ENCODE measurements around the gene TBC1D22B.

GRCh38 chr6:37207903-37208456 lies 49.6 kb upstream of the TBC1D22B start:
- TF ChIP-seq, protein P1, sequence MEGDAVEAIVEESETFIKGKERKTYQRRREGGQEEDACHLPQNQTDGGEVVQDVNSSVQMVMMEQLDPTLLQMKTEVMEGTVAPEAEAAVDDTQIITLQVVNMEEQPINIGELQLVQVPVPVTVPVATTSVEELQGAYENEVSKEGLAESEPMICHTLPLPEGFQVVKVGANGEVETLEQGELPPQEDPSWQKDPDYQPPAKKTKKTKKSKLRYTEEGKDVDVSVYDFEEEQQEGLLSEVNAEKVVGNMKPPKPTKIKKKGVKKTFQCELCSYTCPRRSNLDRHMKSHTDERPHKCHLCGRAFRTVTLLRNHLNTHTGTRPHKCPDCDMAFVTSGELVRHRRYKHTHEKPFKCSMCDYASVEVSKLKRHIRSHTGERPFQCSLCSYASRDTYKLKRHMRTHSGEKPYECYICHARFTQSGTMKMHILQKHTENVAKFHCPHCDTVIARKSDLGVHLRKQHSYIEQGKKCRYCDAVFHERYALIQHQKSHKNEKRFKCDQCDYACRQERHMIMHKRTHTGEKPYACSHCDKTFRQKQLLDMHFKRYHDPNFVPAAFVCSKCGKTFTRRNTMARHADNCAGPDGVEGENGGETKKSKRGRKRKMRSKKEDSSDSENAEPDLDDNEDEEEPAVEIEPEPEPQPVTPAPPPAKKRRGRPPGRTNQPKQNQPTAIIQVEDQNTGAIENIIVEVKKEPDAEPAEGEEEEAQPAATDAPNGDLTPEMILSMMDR (IDR thresholded peaks at IDR 0.05): peak; percentile 35 to 72 (median 72)
- TF ChIP-seq POLR2A (IDR thresholded peaks at IDR 0.05): no peak
- no peak for TF ChIP-seq POLR2AphosphoS5 (IDR thresholded peaks at IDR 0.05; ENCODE audit: insufficient read depth in 1 of 2, low read depth in 1 of 2)
